ENCODE data around the gene CEP78. TPM values are rescaled to one million over a fixed set of nuclear protein-coding genes. Genes with fewer than 3 reads are reported as not detected.
A peak's percentile ranks its signal among the peaks of the same experiment; 100 is the strongest.

CEP78 gene, protein sequence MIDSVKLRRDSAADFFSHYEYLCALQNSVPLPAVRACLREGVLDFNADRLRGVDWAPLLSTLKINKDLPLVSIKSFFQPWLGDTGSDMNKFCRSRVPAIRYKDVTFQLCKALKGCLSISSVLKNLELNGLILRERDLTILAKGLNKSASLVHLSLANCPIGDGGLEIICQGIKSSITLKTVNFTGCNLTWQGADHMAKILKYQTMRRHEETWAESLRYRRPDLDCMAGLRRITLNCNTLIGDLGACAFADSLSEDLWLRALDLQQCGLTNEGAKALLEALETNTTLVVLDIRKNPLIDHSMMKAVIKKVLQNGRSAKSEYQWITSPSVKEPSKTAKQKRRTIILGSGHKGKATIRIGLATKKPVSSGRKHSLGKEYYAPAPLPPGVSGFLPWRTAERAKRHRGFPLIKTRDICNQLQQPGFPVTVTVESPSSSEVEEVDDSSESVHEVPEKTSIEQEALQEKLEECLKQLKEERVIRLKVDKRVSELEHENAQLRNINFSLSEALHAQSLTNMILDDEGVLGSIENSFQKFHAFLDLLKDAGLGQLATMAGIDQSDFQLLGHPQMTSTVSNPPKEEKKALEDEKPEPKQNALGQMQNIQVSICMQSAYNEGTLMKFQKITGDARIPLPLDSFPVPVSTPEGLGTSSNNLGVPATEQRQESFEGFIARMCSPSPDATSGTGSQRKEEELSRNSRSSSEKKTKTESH
- 15.9 to 23.2 TPM (median 17.6 TPM) in 3 replicates for total RNA-seq
- long read RNA-seq, full-length matches to known transcripts: 21 of 35 reads
- long read RNA-seq, partial matches to known transcripts: 2 of 35 reads
- long read RNA-seq, other reads (novel, unspliced or antisense): 12 of 35 reads

DNA sequence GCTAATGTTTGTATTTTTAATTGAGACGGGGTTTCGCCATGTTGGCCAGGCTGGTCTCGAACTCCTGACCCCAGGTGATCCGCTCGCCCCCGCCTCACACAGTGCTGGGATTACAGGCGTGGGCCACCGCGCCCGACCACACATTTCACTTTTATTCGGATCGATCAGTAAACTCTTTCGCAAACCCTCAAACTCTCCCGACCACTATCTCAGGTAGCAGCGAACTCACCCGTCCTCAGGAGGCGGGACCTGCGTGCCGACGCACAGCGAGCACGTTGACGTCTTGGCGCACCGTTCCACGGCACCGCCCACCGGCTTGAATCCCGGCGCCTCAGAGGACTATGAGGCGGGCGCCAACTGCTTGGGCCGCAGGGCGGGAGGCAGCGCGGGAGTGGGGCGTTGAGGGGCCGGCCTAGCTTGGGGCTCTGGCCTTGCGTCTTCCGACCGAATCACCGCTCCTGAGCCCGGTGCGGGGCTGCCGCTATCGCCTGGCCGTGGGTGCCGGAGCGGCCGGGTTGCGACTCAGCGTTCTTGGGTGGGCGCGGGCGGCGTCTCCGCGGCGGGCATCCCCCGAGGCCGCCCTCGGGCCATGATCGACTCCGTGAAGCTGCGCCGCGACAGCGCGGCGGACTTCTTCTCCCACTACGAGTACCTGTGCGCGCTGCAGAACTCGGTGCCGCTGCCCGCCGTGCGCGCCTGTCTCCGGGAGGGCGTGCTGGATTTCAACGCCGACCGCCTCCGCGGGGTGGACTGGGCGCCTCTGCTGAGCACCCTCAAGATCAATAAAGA lies at the start of gene CEP78:
Gene CEP78 (plus strand): TSS at position 314 of the 789 bp plus-strand sequence. CDS start 276 bp downstream, at position 590.
- peak within 1 kb of the TSS; percentile 96 for H3K27ac Mint-ChIP-seq (ENCODE audit: unreplicated experiment)

DNA sequence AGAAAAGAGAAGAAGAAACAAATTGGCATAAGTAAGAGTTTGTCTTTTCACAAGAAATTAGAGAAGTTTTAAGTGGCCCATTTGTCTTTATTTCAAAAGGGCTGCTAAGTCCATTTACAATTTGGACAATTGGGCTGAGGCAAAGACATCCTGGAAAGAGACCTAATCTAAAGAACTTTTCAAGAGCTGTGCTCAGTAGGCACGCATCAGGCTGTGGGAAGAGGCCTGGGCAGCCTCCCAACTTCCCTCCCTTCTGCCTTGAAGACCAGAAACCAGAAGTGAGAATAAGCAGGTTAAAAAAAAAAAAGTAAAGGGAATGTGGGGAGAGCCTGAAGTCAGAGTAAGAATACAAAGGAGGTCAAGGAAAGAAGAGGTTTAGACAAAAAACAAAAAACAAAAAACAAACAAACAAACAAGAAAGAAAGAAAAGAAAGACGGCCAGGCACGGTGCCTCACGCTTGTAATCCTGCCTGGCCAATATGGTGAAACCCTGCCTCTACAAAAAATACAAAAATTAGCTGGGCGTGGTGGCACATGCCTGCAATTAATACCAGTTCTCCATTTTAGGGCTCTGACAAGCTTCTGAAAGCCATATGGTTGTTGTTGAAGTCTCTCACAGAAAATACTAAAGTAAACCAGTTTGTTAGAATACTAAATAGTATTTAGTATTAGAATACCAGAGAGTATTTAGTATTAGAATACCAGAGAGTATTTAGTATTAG lies 48.0 kb upstream of the CEP78 start:
- Mint-ChIP-seq H3K4me1 (ENCODE audit: low read depth) (peaks cover 22% of the 10 kb centered on the region), H3K9me3 (ENCODE audit: low read depth) (no peaks in the 10 kb centered on the region), H3K4me3 (ENCODE audit: unreplicated experiment) (no peak overlapping the region), H3K36me3 (ENCODE audit: low read depth) (peaks cover 1% of the 10 kb centered on the region), H3K27ac (ENCODE audit: unreplicated experiment) (no peak overlapping the region), H3K27me3 (ENCODE audit: low read depth) (peaks cover 5% of the 10 kb centered on the region)
- no peak for DNase-seq (ENCODE audit: low spot score)
- TF ChIP-seq, protein P1, sequence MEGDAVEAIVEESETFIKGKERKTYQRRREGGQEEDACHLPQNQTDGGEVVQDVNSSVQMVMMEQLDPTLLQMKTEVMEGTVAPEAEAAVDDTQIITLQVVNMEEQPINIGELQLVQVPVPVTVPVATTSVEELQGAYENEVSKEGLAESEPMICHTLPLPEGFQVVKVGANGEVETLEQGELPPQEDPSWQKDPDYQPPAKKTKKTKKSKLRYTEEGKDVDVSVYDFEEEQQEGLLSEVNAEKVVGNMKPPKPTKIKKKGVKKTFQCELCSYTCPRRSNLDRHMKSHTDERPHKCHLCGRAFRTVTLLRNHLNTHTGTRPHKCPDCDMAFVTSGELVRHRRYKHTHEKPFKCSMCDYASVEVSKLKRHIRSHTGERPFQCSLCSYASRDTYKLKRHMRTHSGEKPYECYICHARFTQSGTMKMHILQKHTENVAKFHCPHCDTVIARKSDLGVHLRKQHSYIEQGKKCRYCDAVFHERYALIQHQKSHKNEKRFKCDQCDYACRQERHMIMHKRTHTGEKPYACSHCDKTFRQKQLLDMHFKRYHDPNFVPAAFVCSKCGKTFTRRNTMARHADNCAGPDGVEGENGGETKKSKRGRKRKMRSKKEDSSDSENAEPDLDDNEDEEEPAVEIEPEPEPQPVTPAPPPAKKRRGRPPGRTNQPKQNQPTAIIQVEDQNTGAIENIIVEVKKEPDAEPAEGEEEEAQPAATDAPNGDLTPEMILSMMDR (IDR thresholded peaks at IDR 0.05): no peak

More for the DNA sequence above, at the start of gene CEP78:
- peak within 1 kb of the TSS; percentile 95 for H3K4me3 Mint-ChIP-seq (ENCODE audit: unreplicated experiment)
- DNase-seq (ENCODE audit: low spot score): peak; percentile 98
- no peaks in the 10 kb centered on the region for H3K9me3 Mint-ChIP-seq (ENCODE audit: low read depth)
- no peaks in the 10 kb centered on the region for H3K27me3 Mint-ChIP-seq (ENCODE audit: low read depth)
- TF ChIP-seq, protein P1 (IDR thresholded peaks at IDR 0.05): no peak
- peaks cover 17% of the 10 kb centered on the region for H3K4me1 Mint-ChIP-seq (ENCODE audit: low read depth)
- H3K36me3 Mint-ChIP-seq (ENCODE audit: low read depth): no peaks in the 10 kb centered on the region

DNA sequence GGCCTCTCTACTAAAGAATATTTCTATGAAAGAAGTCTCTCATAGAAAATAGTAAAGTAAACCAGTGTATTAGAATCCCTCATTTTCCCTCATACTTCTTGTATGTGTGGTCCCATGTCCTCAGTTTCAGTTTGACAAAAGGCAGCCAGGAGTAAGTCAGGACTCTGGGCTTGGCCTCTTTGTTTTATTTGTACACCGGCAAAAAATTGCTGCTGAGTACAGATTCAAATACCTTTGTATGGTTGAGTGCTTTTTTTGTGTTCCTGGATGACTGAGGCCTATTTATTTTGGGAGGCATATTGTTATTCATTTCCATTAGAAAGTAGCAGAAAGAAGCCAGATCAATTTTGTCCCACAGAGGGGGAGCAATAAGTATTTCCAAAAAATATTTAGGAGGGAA lies 47.3 kb upstream of the CEP78 start:
- Mint-ChIP-seq H3K27ac (ENCODE audit: unreplicated experiment) (no peak overlapping the region), H3K9me3 (ENCODE audit: low read depth) (no peaks in the 10 kb centered on the region), H3K4me3 (ENCODE audit: unreplicated experiment) (no peak overlapping the region), H3K27me3 (ENCODE audit: low read depth) (peaks cover 6% of the 10 kb centered on the region), H3K36me3 (ENCODE audit: low read depth) (peaks cover 1% of the 10 kb centered on the region), H3K4me1 (ENCODE audit: low read depth) (peaks cover 22% of the 10 kb centered on the region)
- TF ChIP-seq, protein P1 (IDR thresholded peaks at IDR 0.05): no peak
- DNase-seq (ENCODE audit: low spot score): no peak

DNA sequence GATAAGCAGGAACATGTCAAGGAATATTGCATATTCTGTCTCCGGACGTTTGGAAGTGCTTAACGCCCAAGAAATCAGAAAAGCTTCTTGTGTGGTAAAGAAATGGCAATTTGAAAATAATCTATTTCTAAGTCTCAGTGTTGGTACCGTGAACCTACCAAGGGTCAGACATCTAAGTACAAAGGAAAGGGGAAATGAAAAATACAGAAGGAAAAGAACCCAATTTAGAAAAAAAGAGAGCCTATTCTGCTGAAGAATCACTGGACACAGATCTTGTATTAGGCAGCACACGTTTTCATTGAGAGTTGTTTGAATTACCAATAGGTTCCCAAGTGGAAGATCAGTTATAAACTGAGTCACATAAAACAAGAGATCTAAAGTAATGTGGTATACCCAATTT lies 46.9 kb upstream of the CEP78 start:
- DNase-seq (ENCODE audit: low spot score): no peak
- TF ChIP-seq, protein P1 (IDR thresholded peaks at IDR 0.05): no peak
- Mint-ChIP-seq H3K27me3 (ENCODE audit: low read depth) (peaks cover 6% of the 10 kb centered on the region), H3K36me3 (ENCODE audit: low read depth) (peaks cover 1% of the 10 kb centered on the region), H3K4me3 (ENCODE audit: unreplicated experiment) (no peak overlapping the region), H3K9me3 (ENCODE audit: low read depth) (no peaks in the 10 kb centered on the region), H3K27ac (ENCODE audit: unreplicated experiment) (no peak overlapping the region), H3K4me1 (ENCODE audit: low read depth) (peaks cover 22% of the 10 kb centered on the region)
